Calu3 (cell line): Measurements from ENCODE around the gene NEK9. TPM values are rescaled to one million over a fixed set of nuclear protein-coding genes. Genes with fewer than 3 reads are reported as not detected.

Experiments used
- Bru-seq: library from RNA; stranded (reverse); fragments of 400-500 nt; gene quantifications from one replicate; lab custom pipeline; 2021; lab: Mats Ljungman, UMichigan
- BruChase-seq, 2 experiments: library from RNA; stranded (reverse); fragments of 400-500 nt; gene quantifications; one replicate each; lab custom pipeline; 2021; lab: Mats Ljungman, UMichigan
- BruUV-seq: library from RNA; stranded (reverse); fragments of 400-500 nt; replicated peaks from 2 replicates; lab custom pipeline; 2021; lab: Mats Ljungman, UMichigan
- CTCF ChIA-PET: fragments of 300-600 bp; sonication (Branson Sonifier 250); formaldehyde crosslinking; loops from one replicate; lab custom pipeline; 2022; ENCODE audit warnings: antibody characterized with exemption; lab: Charles Lee
- DNase-seq: peaks from one replicate; pipeline ENCODE4 v3.0.0; 2022
- H3K27ac Mint-ChIP-seq: one replicate; pipeline ENCODE4 v1.8.0; 2022; ENCODE audit warnings: mixed read lengths; ENCODE audit not compliant: unreplicated experiment
- H3K27me3 Mint-ChIP-seq: one replicate; pipeline ENCODE4 v1.8.0; 2022; ENCODE audit warnings: mixed read lengths; ENCODE audit not compliant: unreplicated experiment
- H3K36me3 Mint-ChIP-seq: one replicate; pipeline ENCODE4 v1.8.0; 2022; ENCODE audit warnings: mild to moderate bottlenecking, moderate library complexity, mixed read lengths; ENCODE audit not compliant: insufficient read depth, unreplicated experiment
- H3K4me1 Mint-ChIP-seq: one replicate; pipeline ENCODE4 v1.8.0; 2022; ENCODE audit warnings: mild to moderate bottlenecking, low read depth, mixed read lengths; ENCODE audit not compliant: unreplicated experiment
- H3K4me3 Mint-ChIP-seq: one replicate; pipeline ENCODE4 v1.8.0; 2022; ENCODE audit warnings: mild to moderate bottlenecking, low read depth, moderate library complexity, mixed read lengths; ENCODE audit not compliant: unreplicated experiment
- H3K9me3 Mint-ChIP-seq: one replicate; pipeline ENCODE4 v1.8.0; 2022; ENCODE audit warnings: low read depth, mixed read lengths; ENCODE audit not compliant: unreplicated experiment
- CTCF ChIP-seq: fragments of 200-600 bp; IDR thresholded peaks from one replicate; pipeline ENCODE4 v1.8.0; 2022; ENCODE audit warnings: antibody characterized with exemption; ENCODE audit not compliant: unreplicated experiment
- intact Hi-C: fragments of 100-400 bp; cut with micrococcal nuclease; formaldehyde crosslinking; loops from one replicate; pipeline ENCODE4 v1.10.0; 2022; ENCODE audit not compliant: unreplicated experiment
- long read RNA-seq: library from polyadenylated mRNA; stranded (forward); transcript quantifications from one replicate; pipeline ENCODE4 v2.0.0, GENCODE V29; 2022
- total RNA-seq: library from RNA; stranded (reverse); gene quantifications from 2 replicates; pipeline ENCODE4 v1.2.3, GENCODE V29; 2022

NEK9 gene
- total RNA-seq, result 63.4 and 65.4 TPM in 2 replicates
- percentile 81 among the genes with signal in this experiment for Bru-seq, nascent RNA
- BruChase-seq, experiment 1, labeled RNA remaining after a 6-hour chase, result percentile 86 among the genes with signal in this experiment
- percentile 82 among the genes with signal in this experiment for BruChase-seq, experiment 2, labeled RNA remaining after a 2-hour chase
- long read RNA-seq, full-length matches to known transcripts, result 3 of 26 reads
- long read RNA-seq, partial matches to known transcripts, result 0 of 26 reads
- long read RNA-seq, other reads (novel, unspliced or antisense), result 23 of 26 reads

GRCh38 chr14:75126679-75127473 lies at the start of gene NEK9:
Gene NEK9, minus strand, starts transcription at chr14:75127048. Its CDS starts 127 bp downstream, at chr14:75126921.
- Mint-ChIP-seq H3K4me3 (peak within 1 kb of the TSS; percentile 82), H3K36me3 (peaks cover 50% of the 10 kb centered on the region), H3K27me3 (no peaks in the 10 kb centered on the region), H3K9me3 (no peaks in the 10 kb centered on the region), H3K27ac (peak within 1 kb of the TSS; percentile 98), H3K4me1 (peaks cover 37% of the 10 kb centered on the region)
- intact Hi-C loops, result loop anchor here (2.0 kb wide), 1 partner anchor 104 kb away; no protein-coding TSS in a partner anchor
- BruUV-seq, result no TSS peak
- TF ChIP-seq CTCF, result no peak
- CTCF ChIA-PET, result no interaction called here
- peak; percentile 85 for DNase-seq

- intact Hi-C loops, result loop anchor here (2.0 kb wide), 1 partner anchor 105 kb away; no protein-coding TSS in a partner anchor
- no peaks in the 10 kb centered on the region for H3K27me3 Mint-ChIP-seq
- TF ChIP-seq CTCF, result no peak
- H3K4me1 Mint-ChIP-seq, result peaks cover 21% of the 10 kb centered on the region
- DNase-seq, result peak; percentile 86
- TSS peak; percentile 88 for BruUV-seq
- H3K4me3 Mint-ChIP-seq, result peak within 1 kb of the TSS; percentile 97
- no peaks in the 10 kb centered on the region for H3K9me3 Mint-ChIP-seq
- peak within 1 kb of the TSS; percentile 98 for H3K27ac Mint-ChIP-seq
- H3K36me3 Mint-ChIP-seq, result peaks cover 31% of the 10 kb centered on the region
- CTCF ChIA-PET, result no interaction called here
Measured at GRCh38 chr14:75176142-75176820, 49.4 kb upstream of the NEK9 start, which contains the start of gene TMED10. Gene TMED10, minus strand, starts transcription at chr14:75176612. Its CDS starts 33 bp downstream, at chr14:75176579.

GRCh38 chr14:75175677-75176141 lies 48.9 kb upstream of the NEK9 start:
- no TSS peak for BruUV-seq

More at GRCh38 chr14:75175677-75176141, 48.9 kb upstream of the NEK9 start:
- peak overlapping the region; percentile 97 for H3K4me3 Mint-ChIP-seq
- intact Hi-C loops, result loop anchor here (2.0 kb wide), 1 partner anchor 105 kb away; no protein-coding TSS in a partner anchor
- H3K9me3 Mint-ChIP-seq, result no peaks in the 10 kb centered on the region
- peaks cover 33% of the 10 kb centered on the region for H3K36me3 Mint-ChIP-seq
- peaks cover 27% of the 10 kb centered on the region for H3K4me1 Mint-ChIP-seq
- DNase-seq, result no peak
- CTCF ChIA-PET, result no interaction called here
- no peaks in the 10 kb centered on the region for H3K27me3 Mint-ChIP-seq
- peak overlapping the region; percentile 98 for H3K27ac Mint-ChIP-seq
- no peak for TF ChIP-seq CTCF
